Thyroid gland (tissue), 4 donors: ENCODE data around the gene HMCN2.

ENCODE experiments used
- POLR2A ChIP-seq, 2 donors: fragments of 450-650 bp; IDR thresholded peaks; one replicate each; pipeline ENCODE4 v1.6.1; 2017; ENCODE audit warnings: antibody characterized with exemption in 2 of 2, mild to moderate bottlenecking in 2 of 2, moderate library complexity in 1 of 2
- TF ChIP-seq, protein P1 (sequence below), 6 experiments: fragments of 200-600 bp in 3 of 6; fragments of 450-650 bp in 3 of 6; sonication (generic) in 3 of 6; IDR thresholded peaks; one replicate each; pipeline ENCODE4 v1.5.1; 2016 to 2019; ENCODE audit warnings: antibody characterized with exemption in 6 of 6, mild to moderate bottlenecking in 2 of 6, inconsistent platforms in 1 of 6, moderate library complexity in 1 of 6

GRCh38 chr9:130286781-130287428 is 21.3 kb downstream of the HMCN2 start:
- TF ChIP-seq, protein P1, sequence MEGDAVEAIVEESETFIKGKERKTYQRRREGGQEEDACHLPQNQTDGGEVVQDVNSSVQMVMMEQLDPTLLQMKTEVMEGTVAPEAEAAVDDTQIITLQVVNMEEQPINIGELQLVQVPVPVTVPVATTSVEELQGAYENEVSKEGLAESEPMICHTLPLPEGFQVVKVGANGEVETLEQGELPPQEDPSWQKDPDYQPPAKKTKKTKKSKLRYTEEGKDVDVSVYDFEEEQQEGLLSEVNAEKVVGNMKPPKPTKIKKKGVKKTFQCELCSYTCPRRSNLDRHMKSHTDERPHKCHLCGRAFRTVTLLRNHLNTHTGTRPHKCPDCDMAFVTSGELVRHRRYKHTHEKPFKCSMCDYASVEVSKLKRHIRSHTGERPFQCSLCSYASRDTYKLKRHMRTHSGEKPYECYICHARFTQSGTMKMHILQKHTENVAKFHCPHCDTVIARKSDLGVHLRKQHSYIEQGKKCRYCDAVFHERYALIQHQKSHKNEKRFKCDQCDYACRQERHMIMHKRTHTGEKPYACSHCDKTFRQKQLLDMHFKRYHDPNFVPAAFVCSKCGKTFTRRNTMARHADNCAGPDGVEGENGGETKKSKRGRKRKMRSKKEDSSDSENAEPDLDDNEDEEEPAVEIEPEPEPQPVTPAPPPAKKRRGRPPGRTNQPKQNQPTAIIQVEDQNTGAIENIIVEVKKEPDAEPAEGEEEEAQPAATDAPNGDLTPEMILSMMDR (IDR thresholded peaks at IDR 0.05) = no peak
- no peak for TF ChIP-seq POLR2A (IDR thresholded peaks at IDR 0.05)
